ENCODE results near the gene WDR36.
"Not testable (repeated sequence)": the region's sequence is repeated elsewhere in the genome, so short reads cannot be mapped to it uniquely, and the experiment has no call there.

The WDR36 gene

GRCh38 chr5:111134864-111135263 lies 42.7 kb downstream of the WDR36 start:
- DNase-seq (ENCODE audit: low read depth, low spot score) = no peak

GRCh38 chr5:111135363-111135762 lies 43.2 kb downstream of the WDR36 start:
- no peak for DNase-seq (ENCODE audit: low read depth, low spot score)

GRCh38 chr5:111135946-111136345 lies 43.8 kb downstream of the WDR36 start:
- DNase-seq (ENCODE audit: low read depth, low spot score) = peak; percentile 48

- DNase-seq (ENCODE audit: low read depth, low spot score) = no peak
Measured at GRCh38 chr5:111138096-111138495, 45.9 kb downstream of the WDR36 start.

- DNase-seq (ENCODE audit: low read depth, low spot score) = not testable (repeated sequence)
Measured at GRCh38 chr5:111141471-111141870, 49.3 kb downstream of the WDR36 start.

GRCh38 chr5:111142932-111143331 lies 50.8 kb downstream of the WDR36 start:
- DNase-seq (ENCODE audit: low read depth, low spot score) = peak; percentile 8

- DNase-seq (ENCODE audit: low read depth, low spot score) = peak; percentile 68
Measured at GRCh38 chr5:111143910-111144309, 51.8 kb downstream of the WDR36 start.

GRCh38 chr5:111144352-111144930 lies 52.3 kb downstream of the WDR36 start:
- no peak for DNase-seq (ENCODE audit: low read depth, low spot score)

- DNase-seq (ENCODE audit: low read depth, low spot score) = no peak
Measured at GRCh38 chr5:111146053-111146452, 53.9 kb downstream of the WDR36 start.

- DNase-seq (ENCODE audit: low read depth, low spot score) = no peak
Measured at GRCh38 chr5:111147502-111147901, 55.4 kb downstream of the WDR36 start.

GRCh38 chr5:111151998-111152397 lies 59.9 kb downstream of the WDR36 start:
- no peak for DNase-seq (ENCODE audit: low read depth, low spot score)

- DNase-seq (ENCODE audit: low read depth, low spot score) = no peak
Measured at GRCh38 chr5:111153483-111153882, 61.3 kb downstream of the WDR36 start.

- DNase-seq (ENCODE audit: low read depth, low spot score) = no peak
Measured at GRCh38 chr5:111153945-111154344, 61.8 kb downstream of the WDR36 start.

GRCh38 chr5:111158105-111158744 lies 66.1 kb downstream of the WDR36 start:
- DNase-seq (ENCODE audit: low read depth, low spot score) = peak; percentile 88

- no peak for DNase-seq (ENCODE audit: low read depth, low spot score)
Measured at GRCh38 chr5:111159845-111160244, 67.7 kb downstream of the WDR36 start.

- no peak for DNase-seq (ENCODE audit: low read depth, low spot score)
Measured at GRCh38 chr5:111163000-111163399, 70.9 kb downstream of the WDR36 start.

- DNase-seq (ENCODE audit: low read depth, low spot score) = no peak
Measured at GRCh38 chr5:111165058-111165457, 72.9 kb downstream of the WDR36 start.

GRCh38 chr5:111167551-111167950 lies 75.4 kb downstream of the WDR36 start:
- no peak for DNase-seq (ENCODE audit: low read depth, low spot score)

- no peak for DNase-seq (ENCODE audit: low read depth, low spot score)
Measured at GRCh38 chr5:111168608-111169007, 76.5 kb downstream of the WDR36 start.

GRCh38 chr5:111169269-111169668 lies 77.1 kb downstream of the WDR36 start:
- DNase-seq (ENCODE audit: low read depth, low spot score) = no peak

- no peak for DNase-seq (ENCODE audit: low read depth, low spot score)
Measured at GRCh38 chr5:111170279-111170678, 78.1 kb downstream of the WDR36 start.

GRCh38 chr5:111172504-111172903 lies 80.4 kb downstream of the WDR36 start:
- peak; percentile 4 for DNase-seq (ENCODE audit: low read depth, low spot score)

GRCh38 chr5:111173476-111173875 lies 81.3 kb downstream of the WDR36 start:
- DNase-seq (ENCODE audit: low read depth, low spot score) = peak; percentile 57

Measured in astrocyte of the hippocampus (primary cell).